OCI-LY7 (cell line): ENCODE measurements around the gene GPANK1.

ENCODE experiments used
- CTCF ChIP-seq: fragments of 200-600 bp; sonication (generic); conservative IDR thresholded peaks from 2 replicates; pipeline ENCODE4 v1.5.1; 2014; ENCODE audit warnings: mild to moderate bottlenecking, antibody characterized with exemption, low read length, moderate library complexity, mixed read lengths
- EZH2phosphoT487 ChIP-seq: fragments of 200-600 bp; sonication (generic); IDR thresholded peaks from 2 replicates; pipeline ENCODE4 v1.6.1; 2018; ENCODE audit warnings: low read depth, borderline replicate concordance, mild to moderate bottlenecking, mixed run types, antibody characterized with exemption, low read length, moderate library complexity, mixed read lengths

- TF ChIP-seq CTCF (no peak), EZH2phosphoT487 (no peak)
Observed at GRCh38 chr6:31624070-31624469, 40.7 kb downstream of the GPANK1 start.
